Nasal cavity respiratory epithelium epithelial cell of viscerocranial mucosa (primary cell): Measurements from ENCODE around the gene OCA2. TPM values are rescaled to one million over a fixed set of nuclear protein-coding genes. Genes with fewer than 3 reads are reported as not detected.

Experiments used
- total RNA-seq: library from RNA; depleted of rRNA; stranded (reverse); fragments of >200 nt; gene quantifications from 2 replicates; pipeline ENCODE4 v1.2.3, GENCODE V29; 2014

Gene OCA2
- under 0.01 and 2.5 TPM in 2 replicates for total RNA-seq

GRCh38 chr15:28098766-28099554 lies at the start of gene OCA2:
OCA2 (minus strand) TSS chr15:28099315; CDS start chr15:28081874, 17,441 bp downstream.

Other genes starting within 250 kb of the OCA2 start
- 38.3 and 73.7 TPM in 2 replicates for gene HERC2, start 222.9 kb upstream of the OCA2 start, total RNA-seq